DMS114 treated with DMSO at 0.1 percent for 48 hours (cell line): ENCODE results near the gene SLC8A3.

ENCODE experiments used
- DNase-seq: peaks from one replicate; lab custom pipeline; 2025; ENCODE audit not compliant: unreplicated experiment; lab: John Stamatoyannopoulos, UW

The SLC8A3 gene

DNA sequence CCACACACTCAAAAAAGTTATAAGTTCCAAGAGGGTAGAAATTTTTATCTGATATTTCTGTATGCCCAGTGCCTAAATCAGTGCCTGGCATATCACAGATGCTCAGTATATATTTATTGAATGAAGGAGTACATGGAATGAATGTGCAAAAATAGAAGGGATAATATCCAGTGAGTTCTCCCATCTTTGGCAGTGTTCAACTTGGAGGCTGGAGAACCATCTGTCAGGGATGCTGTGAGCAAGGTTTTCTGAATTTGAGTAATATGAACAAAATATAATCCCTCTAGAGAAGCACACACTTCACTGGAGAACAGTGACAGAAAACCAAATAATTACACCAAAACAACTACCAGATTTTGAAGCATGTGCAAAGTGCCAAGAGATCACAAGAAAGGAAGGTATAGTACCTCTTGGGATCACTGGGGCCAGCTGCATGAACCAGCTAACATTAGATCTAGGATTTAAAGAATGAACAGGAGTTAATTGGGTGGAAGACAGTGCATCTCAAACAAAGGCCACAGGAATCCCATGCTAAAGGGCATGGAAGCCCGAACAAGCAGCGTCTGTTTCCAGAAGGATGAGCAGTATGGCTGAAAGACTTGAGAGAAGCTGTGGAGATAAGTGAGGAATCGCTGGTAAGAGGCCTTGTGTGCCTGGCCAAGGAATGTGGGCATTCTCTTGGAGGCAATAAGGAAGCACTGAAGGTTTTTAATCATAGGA, 11.5 kb downstream of the SLC8A3 start:
- DNase-seq, result no peak

DNA sequence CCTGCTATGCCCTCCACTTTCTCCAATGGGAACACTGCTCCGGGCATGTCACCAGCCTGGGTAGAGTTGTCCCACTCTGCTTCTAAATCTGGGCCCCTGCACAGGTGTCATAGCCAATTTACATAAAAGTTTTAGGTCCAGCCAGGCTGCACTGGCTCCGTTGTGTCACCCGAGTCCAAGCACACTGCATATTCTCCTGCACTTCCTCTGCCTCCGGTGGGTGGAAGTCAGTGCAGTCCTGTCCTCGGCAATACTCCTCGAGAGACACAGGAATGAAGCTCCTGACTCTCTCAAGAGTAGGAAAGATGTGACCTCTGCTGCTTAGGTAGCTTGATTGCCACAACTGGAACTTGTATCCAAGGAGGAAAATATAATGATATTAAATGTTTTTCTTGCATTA, 15.2 kb downstream of the SLC8A3 start:
- no peak for DNase-seq

DNA sequence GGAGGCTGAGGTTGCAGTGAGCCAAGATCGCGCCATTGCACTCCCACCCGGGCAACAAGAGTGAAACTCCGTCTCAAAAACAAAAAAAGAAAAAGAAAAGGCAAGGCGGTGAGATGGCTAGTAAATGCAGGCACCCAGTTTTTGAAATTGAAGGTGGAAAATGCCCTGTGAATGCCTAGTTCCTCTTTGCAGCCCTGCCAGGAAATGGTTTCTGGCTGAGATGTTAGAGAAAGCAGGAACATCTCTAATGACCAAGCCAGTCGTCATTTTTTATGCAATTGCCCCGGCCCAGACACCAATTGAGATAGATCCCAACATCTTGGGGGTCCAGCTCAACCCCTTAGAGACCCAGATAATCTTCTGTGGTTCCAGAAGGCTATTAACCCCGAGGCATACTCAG, 17.0 kb downstream of the SLC8A3 start:
- no peak for DNase-seq

- no peak for DNase-seq
Measured at GRCh38 chr14:70170976-70171375, 17.8 kb downstream of the SLC8A3 start.

DNA sequence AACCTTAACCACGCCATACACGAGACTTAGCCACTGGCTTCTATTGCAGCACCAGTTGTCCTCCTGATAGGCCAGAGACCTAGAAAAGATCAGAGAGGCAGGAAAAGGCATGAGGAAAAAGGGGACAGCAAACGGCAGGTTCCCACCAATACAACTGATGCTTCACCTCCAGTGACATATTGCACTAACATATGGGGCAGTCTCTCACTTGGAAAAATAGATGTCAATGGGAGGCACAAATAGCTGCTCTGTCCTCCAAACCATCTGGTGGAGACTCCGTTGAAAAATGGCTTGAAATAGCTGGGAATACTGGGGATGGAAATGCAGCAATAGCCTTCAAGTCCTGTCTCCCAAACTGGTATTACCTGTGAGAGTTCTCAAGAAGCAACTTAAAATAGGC, 20.3 kb downstream of the SLC8A3 start:
- DNase-seq, result no peak

DNA sequence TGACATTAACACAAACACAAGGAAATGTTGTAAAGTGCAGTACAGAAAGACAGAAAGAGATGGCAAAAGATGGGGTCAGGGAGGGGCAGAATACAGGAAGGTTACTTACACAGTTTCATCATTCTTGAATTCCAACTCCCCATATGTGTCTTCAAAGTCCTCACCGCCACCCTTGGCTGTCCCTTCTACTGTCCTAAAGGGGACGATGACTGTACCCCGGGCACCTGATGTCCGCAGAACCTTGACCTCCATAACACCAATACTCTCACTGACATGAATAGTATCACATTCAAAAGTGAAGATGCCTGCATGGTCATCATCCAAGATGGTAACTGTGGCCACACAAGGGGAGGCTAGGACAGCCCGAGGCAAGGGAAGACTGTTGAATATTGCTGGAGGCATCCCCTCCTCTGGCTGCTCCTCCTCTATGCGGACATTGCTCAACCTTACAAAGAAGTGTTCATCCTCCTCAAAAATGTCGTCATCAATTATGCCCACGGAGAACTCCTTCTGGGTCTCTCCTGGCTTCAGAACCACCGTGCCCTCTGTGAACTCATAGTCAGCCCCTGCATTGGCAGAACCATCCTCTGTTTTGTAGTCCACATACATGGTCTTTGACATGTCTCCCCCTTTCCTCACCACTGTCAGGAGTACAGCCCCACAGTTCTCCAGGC, 22.1 kb downstream of the SLC8A3 start:
- DNase-seq, result no peak

DNA sequence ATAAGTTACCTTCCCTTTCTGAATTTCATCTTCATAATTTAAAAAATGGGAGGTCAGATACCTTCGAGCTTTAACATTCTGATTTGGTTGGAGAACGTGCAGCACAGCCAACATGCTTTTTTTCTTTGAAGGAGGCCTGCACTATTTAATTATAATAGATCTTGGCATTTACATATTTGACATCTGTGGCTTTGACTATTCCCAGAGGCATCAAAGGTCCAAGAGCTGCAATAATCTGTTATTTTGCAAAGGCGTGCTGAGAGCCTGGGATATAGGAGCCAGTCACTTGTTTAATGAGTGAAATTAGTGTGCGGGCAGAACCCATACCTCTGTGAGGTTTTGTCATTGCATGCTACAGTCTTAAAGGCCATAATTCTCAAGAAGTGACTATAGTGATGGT, 26.4 kb downstream of the SLC8A3 start:
- DNase-seq, result no peak

- no peak for DNase-seq
Measured at GRCh38 chr14:70156592-70156991, 32.2 kb downstream of the SLC8A3 start.

DNA sequence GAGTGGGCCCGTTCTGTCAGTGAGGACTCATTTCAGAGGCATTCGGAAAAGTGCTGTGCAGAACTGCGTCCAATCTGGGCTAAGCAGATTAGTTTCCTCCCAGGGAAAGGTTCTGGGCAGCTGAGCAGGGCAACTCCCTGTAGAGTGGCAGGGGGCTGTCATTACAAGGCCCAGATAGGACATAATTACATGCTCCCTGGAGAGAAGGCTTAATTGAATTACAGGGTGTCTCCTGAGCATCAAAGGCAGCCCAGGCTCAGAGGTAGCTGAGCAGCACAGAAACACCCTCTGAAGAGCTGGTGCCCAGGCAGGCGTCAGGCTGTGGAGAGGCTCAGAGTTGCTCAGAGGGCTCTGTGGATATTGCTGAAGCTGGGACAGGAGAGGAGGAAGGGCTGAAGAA, 36.0 kb downstream of the SLC8A3 start:
- DNase-seq, result no peak

- no peak for DNase-seq
Measured at GRCh38 chr14:70152081-70152480, 36.7 kb downstream of the SLC8A3 start.

DNA sequence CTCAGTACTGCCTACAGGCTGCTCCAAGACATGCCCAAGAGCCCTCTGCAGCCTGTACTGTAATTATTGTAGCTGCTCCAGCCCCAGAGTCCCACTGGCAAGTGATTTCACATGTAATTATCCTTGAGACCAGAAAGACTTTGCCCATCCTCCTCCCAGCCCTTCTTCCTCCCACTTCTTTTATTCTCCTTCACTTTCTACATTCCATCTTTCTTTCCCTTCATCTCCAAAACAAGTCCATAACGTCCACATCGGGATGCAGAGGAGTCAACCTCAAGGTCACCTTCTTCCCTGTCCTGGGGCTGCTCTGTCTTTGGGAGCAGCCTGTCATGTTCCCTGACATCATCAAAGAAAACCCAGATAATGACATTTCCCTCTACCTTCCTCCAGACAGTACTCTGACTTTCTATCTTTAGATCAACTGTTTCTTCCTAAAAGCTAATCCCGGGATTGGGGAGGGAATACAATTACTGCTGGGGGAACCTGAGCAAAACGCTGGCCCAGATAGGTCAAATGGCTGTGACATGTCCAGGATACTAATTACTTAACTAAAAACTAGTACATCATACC, 39.1 kb downstream of the SLC8A3 start:
- DNase-seq, result no peak

GRCh38 chr14:70148911-70149595, 39.7 kb downstream of the SLC8A3 start:
- no peak for DNase-seq

DNA sequence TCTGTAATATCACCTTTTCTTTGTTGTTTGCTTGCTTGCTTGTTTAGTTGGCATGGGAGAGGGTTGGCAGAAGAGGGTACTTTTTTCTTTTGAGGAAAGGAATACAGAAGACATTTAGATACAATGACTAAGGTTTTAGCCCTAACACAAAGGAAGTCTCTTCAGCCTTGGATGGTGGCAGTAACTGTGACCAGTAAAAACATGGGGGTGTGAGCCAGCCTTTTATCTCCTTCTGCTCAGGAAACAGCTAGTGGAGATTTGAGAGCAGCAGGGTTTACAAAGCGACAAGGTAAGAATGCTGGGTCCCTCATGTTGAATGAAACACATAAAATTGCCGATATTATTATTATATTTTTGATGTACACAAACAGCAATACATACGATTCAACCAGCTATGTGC, 40.4 kb downstream of the SLC8A3 start:
- DNase-seq, result no peak

DNA sequence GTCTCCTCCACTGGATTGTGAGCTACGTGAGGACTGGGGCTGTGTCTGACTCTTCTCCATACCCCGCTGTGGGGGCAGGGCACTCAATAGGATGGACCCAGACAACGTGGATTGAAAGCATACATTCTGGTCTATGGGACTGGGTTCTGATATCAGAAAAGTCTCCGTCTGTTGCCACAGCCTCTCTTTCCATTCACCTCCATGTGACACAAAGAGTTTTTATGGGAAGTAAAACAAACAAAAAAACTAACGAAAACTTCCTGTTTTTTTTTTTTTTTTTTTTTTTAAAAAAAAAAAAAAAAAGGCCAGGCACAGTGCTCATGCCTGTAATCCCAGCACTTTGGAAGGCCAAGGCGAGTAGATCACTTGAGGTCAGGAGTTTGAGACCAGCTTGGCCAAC, 44.7 kb downstream of the SLC8A3 start:
- DNase-seq, result no peak

DNA sequence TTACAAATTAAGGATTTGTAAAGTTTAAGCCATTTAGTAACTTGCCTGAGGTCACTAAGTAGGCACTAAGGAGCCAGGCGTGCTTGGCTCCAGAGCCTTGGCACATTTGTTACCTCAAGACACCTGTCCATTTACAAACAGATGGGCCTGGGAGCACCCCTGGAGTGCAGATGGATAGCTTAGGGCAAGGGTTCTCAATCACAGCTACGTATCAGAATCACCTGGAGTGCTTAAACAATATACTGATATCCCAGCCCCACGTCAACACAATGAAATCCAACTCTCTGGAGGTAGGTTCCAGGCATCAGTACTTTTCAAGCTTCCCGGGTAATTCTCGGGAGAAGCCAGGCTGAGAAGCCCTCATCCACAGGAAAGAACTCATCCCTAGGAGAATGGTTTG, 45.4 kb downstream of the SLC8A3 start:
- DNase-seq, result no peak

DNA sequence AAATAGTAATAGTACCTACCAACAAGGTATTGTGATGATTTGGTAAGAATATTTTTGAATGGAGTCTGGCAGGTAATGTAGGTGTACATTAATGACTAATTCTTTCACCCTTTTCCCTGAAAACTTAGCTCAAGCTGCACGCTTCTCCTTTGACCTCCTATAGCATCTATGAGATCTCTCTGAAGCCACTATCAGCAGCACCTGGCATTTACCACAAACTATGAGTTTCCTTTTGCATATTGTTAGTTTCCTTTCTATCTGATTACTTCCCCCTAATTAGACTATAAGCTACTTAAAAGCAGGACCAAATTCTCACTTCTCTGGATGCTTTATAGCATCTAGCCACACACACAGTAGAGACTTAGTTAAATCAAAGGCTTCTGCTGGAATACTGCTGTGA, 48.1 kb downstream of the SLC8A3 start:
- no peak for DNase-seq

DNA sequence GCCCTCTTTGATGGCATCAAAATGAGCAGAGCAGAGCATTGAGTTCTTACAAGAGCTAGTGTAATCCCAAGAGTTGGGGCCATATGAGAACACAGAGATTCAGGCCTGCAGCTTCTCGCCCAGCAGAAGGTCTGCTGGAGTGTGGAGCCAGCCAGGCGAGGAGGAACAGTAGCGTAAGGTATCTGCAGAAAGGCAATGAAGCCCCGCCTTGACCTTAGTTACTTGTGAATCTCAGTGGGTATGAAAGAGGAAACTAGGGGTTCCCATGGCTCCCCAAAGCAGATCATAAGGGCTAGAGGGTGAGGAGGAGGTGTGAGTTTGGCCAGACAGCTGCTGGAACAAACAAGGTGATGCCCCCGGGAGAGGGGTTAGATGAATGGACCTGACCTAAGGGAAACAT, 49.4 kb downstream of the SLC8A3 start:
- DNase-seq, result no peak

- no peak for DNase-seq
Measured at GRCh38 chr14:70137788-70138187, 51.0 kb downstream of the SLC8A3 start.

GRCh38 chr14:70133461-70133860, 55.3 kb downstream of the SLC8A3 start:
- no peak for DNase-seq

GRCh38 chr14:70130482-70130881, 58.3 kb downstream of the SLC8A3 start:
- no peak for DNase-seq

- no peak for DNase-seq
Measured at GRCh38 chr14:70127186-70127585, 61.6 kb downstream of the SLC8A3 start.

DNA sequence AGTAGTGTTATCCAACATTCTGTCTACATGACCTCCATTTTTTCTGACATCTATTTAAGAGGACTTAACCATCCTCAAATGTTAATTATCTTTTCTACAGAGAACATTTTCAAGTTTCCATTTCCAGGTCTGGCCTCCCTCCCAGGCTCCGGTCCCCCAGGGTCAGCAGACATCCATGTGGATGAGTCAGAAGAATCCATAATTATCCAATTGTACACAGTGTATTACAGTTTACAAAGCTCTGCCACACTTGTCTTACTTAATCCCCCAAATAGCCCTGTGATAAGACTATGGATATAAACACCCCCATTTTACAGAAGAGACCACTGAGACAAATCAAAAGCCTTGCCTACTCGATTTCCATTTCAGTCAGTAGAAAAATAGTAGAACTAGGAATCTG, 65.0 kb downstream of the SLC8A3 start:
- no peak for DNase-seq
